GM12878 (cell line): Measurements from ENCODE around the gene ATG5. TPM values are rescaled to one million over a fixed set of nuclear protein-coding genes. Genes with fewer than 3 reads are reported as not detected.

Experiments
- ATAC-seq: fragments of 200-7000 bp; cut with Tn5 transposase; 3 replicates; pipeline ENCODE4 v1.9.1; 2020; ENCODE audit warnings: mild to moderate bottlenecking, moderate library complexity
- BruUV-seq: library from RNA; stranded (reverse); fragments of 400-500 nt; replicated peaks from 2 replicates; lab custom pipeline; 2021; lab: Mats Ljungman, UMichigan
- CTCF ChIA-PET: fragments of 300-600 bp; sonication (Branson Sonifier 250); formaldehyde crosslinking; extraction: SDS; loops from one replicate; lab custom pipeline; 2021; ENCODE audit warnings: inconsistent platforms; lab: Yijun Ruan, JAX
- POLR2A ChIA-PET: fragments of 350-600 bp; formaldehyde crosslinking; extraction: SDS; loops from one replicate; lab custom pipeline; 2021; ENCODE audit warnings: inconsistent platforms; lab: Charles Lee
- RAD21 ChIA-PET: fragments of 300-600 bp; sonication (Branson Sonifier 250); formaldehyde crosslinking; loops from one replicate; lab custom pipeline; 2023; ENCODE audit warnings: antibody characterized with exemption; ENCODE audit not compliant: unreplicated experiment; lab: Charles Lee
- SMC1A ChIA-PET: fragments of 300-600 bp; sonication (Branson Sonifier 250); formaldehyde crosslinking; loops from one replicate; lab custom pipeline; 2023; ENCODE audit not compliant: unreplicated experiment, uncharacterized antibody; lab: Charles Lee
- DNase-seq: peaks from one replicate; pipeline ENCODE4 v3.0.0-alpha.2; 2011; ENCODE audit warnings: low read depth, low spot score
- FAIRE-seq: peaks from 3 replicates; lab custom pipeline; 2011; peaks lifted over from hg19 to GRCh38; lab: Jason Lieb, UNC
- H2AFZ ChIP-seq: 2 replicates; pipeline ENCODE4 v1.6.0; 2011; ENCODE audit warnings: low read depth, low read length, control low read depth; ENCODE audit not compliant: control insufficient read depth
- H3K27ac ChIP-seq: 2 replicates; pipeline ENCODE4 v1.5.1; 2011; ENCODE audit warnings: control low read depth; ENCODE audit not compliant: control insufficient read depth, insufficient read depth
- H3K27me3 ChIP-seq, 2 experiments: replicated peaks in 1 of 2; 2 replicates each; pipeline versions ENCODE4 v1.6.0 to v1.6.1; 2011; ENCODE audit warnings: low read length in 1 of 2; ENCODE audit not compliant: control insufficient read depth in 2 of 2, insufficient read depth in 2 of 2
- H3K36me3 ChIP-seq, 2 experiments: 2 replicates each; pipeline ENCODE4 v1.5.1; 2011; ENCODE audit warnings: low read length in 1 of 2; ENCODE audit not compliant: control insufficient read depth in 2 of 2, insufficient read depth in 2 of 2
- H3K4me1 ChIP-seq: 2 replicates; pipeline ENCODE4 v1.6.1; 2011; ENCODE audit warnings: mild to moderate bottlenecking, low read length, moderate library complexity, mixed read lengths; ENCODE audit not compliant: control insufficient read depth, insufficient read depth
- H3K4me2 ChIP-seq: 2 replicates; pipeline ENCODE4 v1.6.0; 2011; ENCODE audit warnings: control low read depth; ENCODE audit not compliant: control insufficient read depth, insufficient read depth
- H3K4me3 ChIP-seq: fragments of 200-600 bp; sonication (generic); 2 replicates; pipeline ENCODE4 v1.5.1; 2016
- H3K79me2 ChIP-seq: 2 replicates; pipeline ENCODE4 v1.6.0; 2011; ENCODE audit warnings: low read length; ENCODE audit not compliant: control insufficient read depth, insufficient read depth
- H3K9ac ChIP-seq: 2 replicates; pipeline ENCODE4 v1.8.0; 2011; ENCODE audit warnings: low read length, control low read depth, mixed read lengths; ENCODE audit not compliant: control insufficient read depth, insufficient read depth
- H3K9me3 ChIP-seq: replicated peaks from 3 replicates; pipeline ENCODE4 v1.5.1; 2011; ENCODE audit warnings: mild to moderate bottlenecking, low read length; ENCODE audit not compliant: control insufficient read depth, insufficient read depth
- H4K20me1 ChIP-seq: 2 replicates; pipeline ENCODE4 v1.6.0; 2011; ENCODE audit not compliant: control insufficient read depth, insufficient read depth
- BRCA1 ChIP-seq: IDR thresholded peaks from 2 replicates; pipeline ENCODE4 v1.6.1; 2011; ENCODE audit warnings: low read depth, low read length, improper control_type of control experiment
- CHD2 ChIP-seq: IDR thresholded peaks from 2 replicates; pipeline ENCODE4 v1.6.1; 2011; ENCODE audit warnings: low read depth, low read length, improper control_type of control experiment, borderline replicate concordance
- EGR1 ChIP-seq, 2 experiments: IDR thresholded peaks; 1 replicate in 1 of 2; 2 replicates in 1 of 2; pipeline ENCODE4 v1.6.1; 2011 to 2012; ENCODE audit warnings: low read depth in 2 of 2, low read length in 2 of 2, borderline replicate concordance in 1 of 2, mild to moderate bottlenecking in 1 of 2, moderate library complexity in 1 of 2
- FOS ChIP-seq: IDR thresholded peaks from 3 replicates; pipeline ENCODE4 v1.6.1; 2011; ENCODE audit warnings: borderline replicate concordance; ENCODE audit not compliant: insufficient read length; ENCODE audit errors: extremely low read depth
- IKZF2 ChIP-seq, 2 experiments: fragments of 450-650 bp; IDR thresholded peaks; 2 replicates each; pipeline ENCODE4 v1.6.1; 2017; ENCODE audit warnings: mild to moderate bottlenecking in 2 of 2, moderate library complexity in 2 of 2
- NFYA ChIP-seq: IDR thresholded peaks from 2 replicates; pipeline ENCODE4 v1.6.1; 2011; ENCODE audit warnings: low read depth, mild to moderate bottlenecking, low read length, improper control_type of control experiment, borderline replicate concordance
- NR2F1 ChIP-seq: fragments of 450-650 bp; conservative IDR thresholded peaks from 2 replicates; pipeline ENCODE4 v1.6.1; 2017; ENCODE audit warnings: mild to moderate bottlenecking
- PKNOX1 ChIP-seq: fragments of 450-650 bp; IDR thresholded peaks from 2 replicates; pipeline ENCODE4 v1.6.1; 2016; ENCODE audit warnings: mild to moderate bottlenecking
- PML ChIP-seq: IDR thresholded peaks from 2 replicates; pipeline ENCODE4 v1.6.1; 2012; ENCODE audit warnings: low read length, inconsistent platforms
- POLR2AphosphoS2 ChIP-seq: IDR thresholded peaks from 2 replicates; pipeline ENCODE4 v1.6.1; 2011; ENCODE audit warnings: low read depth, mild to moderate bottlenecking, low read length, improper control_type of control experiment, moderate library complexity
- RAD21 ChIP-seq: IDR thresholded peaks from 2 replicates; pipeline ENCODE4 v1.6.1; 2011; ENCODE audit warnings: mild to moderate bottlenecking, low read depth, low read length, moderate library complexity; ENCODE audit not compliant: insufficient read depth
- SIX5 ChIP-seq: IDR thresholded peaks from 2 replicates; pipeline ENCODE4 v1.6.1; 2011; ENCODE audit warnings: mild to moderate bottlenecking, low read depth, low read length, moderate library complexity; ENCODE audit not compliant: severe bottlenecking
- USF2 ChIP-seq: IDR thresholded peaks from 2 replicates; pipeline ENCODE4 v1.6.1; 2011; ENCODE audit warnings: low read depth, low read length, improper control_type of control experiment, borderline replicate concordance
- WRNIP1 ChIP-seq: IDR thresholded peaks from 2 replicates; pipeline ENCODE4 v1.6.1; 2011; ENCODE audit warnings: low read depth, low read length, improper control_type of control experiment, borderline replicate concordance
- ZBED1 ChIP-seq: IDR thresholded peaks from 2 replicates; pipeline ENCODE4 v1.6.1; 2016; ENCODE audit warnings: borderline replicate concordance
- WGBS: methylation state at CpG from one replicate; pipeline ENCODE4 v1.1.6; 2016; ENCODE audit warnings: low lambda C conversion rate; ENCODE audit not compliant: insufficient replicate concordance, insufficient coverage; ENCODE audit errors: missing lambda C conversion rate; 5-methylcytosine and 5-hydroxymethylcytosine counted together
- in situ Hi-C: fragments of 300-500 bp; cut with MboI; formaldehyde crosslinking; loops from 9 replicates; pipeline ENCODE4 v1.14.3; 2018; ENCODE audit warnings: mixed read lengths
- intact Hi-C: fragments of 100-400 bp; cut with micrococcal nuclease; formaldehyde crosslinking; loops from one replicate; pipeline ENCODE4 v1.14.2; 2022; ENCODE audit not compliant: unreplicated experiment
- polyA plus RNA-seq, 11 experiments: library from polyadenylated mRNA; depleted of rRNA in 4 of 11; unstranded in 6 of 11; stranded (reverse) in 5 of 11; fragments of >200 nt; fragmentation: Nextera tagmentation in 4 of 11; fragmentation: Illumina TruSeq in 1 of 11; extraction: Ambion mirVana in 4 of 11; extraction: Trizol in 1 of 11; gene quantifications; 1 replicate in 1 of 11; 2 replicates in 10 of 11; pipeline versions ENCODE4 v1.2.1 to v1.2.3, GENCODE V29; 2011 to 2016; ENCODE audit warnings: inconsistent platforms in 2 of 11, missing spikeins in 2 of 11, low read depth in 1 of 11
- total RNA-seq, 4 experiments: library from RNA; depleted of rRNA in 3 of 4; stranded (reverse); fragments of >200 nt in 3 of 4; fragmentation: Illumina TruSeq in 1 of 4; extraction: Trizol in 1 of 4; gene quantifications; 2 replicates each; pipeline versions ENCODE4 v1.2.1 to v1.2.3, GENCODE V29; 2013 to 2021
- TF ChIP-seq, protein P1 (sequence below): fragments of 450-650 bp; IDR thresholded peaks from 2 replicates; pipeline ENCODE4 v1.6.1; 2018; ENCODE audit warnings: borderline replicate concordance, mild to moderate bottlenecking; ENCODE audit not compliant: partially characterized antibody
- TF ChIP-seq, protein P2 (sequence below): fragments of 450-650 bp; IDR thresholded peaks from 2 replicates; pipeline ENCODE4 v1.6.1; 2018; ENCODE audit warnings: mild to moderate bottlenecking, low read depth, moderate library complexity; ENCODE audit not compliant: partially characterized antibody

The ATG5 gene
- total and polyA plus RNA-seq, 10 of the 15 experiments (the other 5 are each of a cell fraction or from before 2014, with no cell fraction given): 12.9 to 51.8 (median 23.9) TPM

DNA sequence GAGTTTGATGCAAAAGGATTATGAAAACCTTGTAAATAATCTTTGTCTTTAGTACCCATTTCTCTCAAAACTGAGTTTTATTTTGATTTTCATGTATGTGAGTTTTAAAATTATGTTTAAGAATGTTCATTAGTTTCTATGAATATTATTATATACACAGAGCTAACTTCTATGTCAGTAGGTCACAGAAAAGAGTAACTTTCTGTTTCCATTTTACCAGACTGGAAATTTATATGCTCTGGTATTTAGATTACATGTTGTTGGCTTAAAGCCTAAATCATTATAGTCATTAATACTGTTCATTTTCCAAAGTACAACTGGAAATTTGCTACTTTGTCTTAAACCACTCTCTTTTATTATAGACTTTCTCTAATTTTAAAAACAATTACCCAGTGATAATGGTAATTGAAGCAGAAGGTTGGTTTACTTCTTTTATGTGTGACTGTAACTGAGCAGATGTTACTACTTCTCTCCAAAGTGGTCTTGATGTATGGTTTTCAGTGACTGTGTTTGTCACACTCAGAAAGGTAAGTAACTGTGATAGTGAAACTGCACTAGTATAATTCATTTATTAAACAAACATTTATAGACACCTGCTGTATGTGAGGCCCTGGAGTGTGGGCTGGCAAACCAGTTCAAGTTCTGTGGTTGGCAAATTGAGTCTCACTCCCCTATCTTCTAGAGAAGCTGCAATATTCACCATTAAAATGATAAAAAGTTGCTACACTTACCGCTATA lies 48.1 kb upstream of the ATG5 start:
- WGBS: 85% methylated on average over 1 of the region's 1 CpG
- Histone ChIP-seq H4K20me1 (no peaks in the 10 kb centered on the region), H3K4me2 (no peak overlapping the region), H3K36me3 (no peaks in the 10 kb centered on the region), H3K27ac (no peak overlapping the region), H3K9me3 (no peaks in the 10 kb centered on the region), H3K79me2 (no peaks in the 10 kb centered on the region), H3K27me3 (peaks cover 0 to 4% of the 10 kb centered on the region in 2 experiments; a peak in 1 of 4 replicates), H3K4me3 (no peak overlapping the region), H3K4me1 (no peaks in the 10 kb centered on the region), H2AFZ (no peak overlapping the region), H3K9ac (no peak overlapping the region)
- in situ Hi-C loops: no loop called here
- SMC1A ChIA-PET: no interaction called here
- DNase-seq: no peak
- RAD21 ChIA-PET: no interaction called here
- ATAC-seq: no peak
- POLR2A ChIA-PET: no interaction called here
- CTCF ChIA-PET: no interaction called here
- FAIRE-seq: no peak
- intact Hi-C loops: no loop called here
- no TSS peak for BruUV-seq
- TF ChIP-seq NFYA: no peak
- TF ChIP-seq FOS: no peak
- TF ChIP-seq BRCA1: no peak
- no peak for TF ChIP-seq WRNIP1
- no peak for TF ChIP-seq PKNOX1
- no peak for TF ChIP-seq CHD2
- no peak for TF ChIP-seq EGR1 (IDR thresholded peaks at IDR 0.05; ENCODE audit: borderline replicate concordance in 1 of 2, low read depth in 2 of 2, low read length in 2 of 2)
- TF ChIP-seq IKZF2 (IDR thresholded peaks at IDR 0.05): no peak
- TF ChIP-seq PML: no peak
- TF ChIP-seq, protein P1, sequence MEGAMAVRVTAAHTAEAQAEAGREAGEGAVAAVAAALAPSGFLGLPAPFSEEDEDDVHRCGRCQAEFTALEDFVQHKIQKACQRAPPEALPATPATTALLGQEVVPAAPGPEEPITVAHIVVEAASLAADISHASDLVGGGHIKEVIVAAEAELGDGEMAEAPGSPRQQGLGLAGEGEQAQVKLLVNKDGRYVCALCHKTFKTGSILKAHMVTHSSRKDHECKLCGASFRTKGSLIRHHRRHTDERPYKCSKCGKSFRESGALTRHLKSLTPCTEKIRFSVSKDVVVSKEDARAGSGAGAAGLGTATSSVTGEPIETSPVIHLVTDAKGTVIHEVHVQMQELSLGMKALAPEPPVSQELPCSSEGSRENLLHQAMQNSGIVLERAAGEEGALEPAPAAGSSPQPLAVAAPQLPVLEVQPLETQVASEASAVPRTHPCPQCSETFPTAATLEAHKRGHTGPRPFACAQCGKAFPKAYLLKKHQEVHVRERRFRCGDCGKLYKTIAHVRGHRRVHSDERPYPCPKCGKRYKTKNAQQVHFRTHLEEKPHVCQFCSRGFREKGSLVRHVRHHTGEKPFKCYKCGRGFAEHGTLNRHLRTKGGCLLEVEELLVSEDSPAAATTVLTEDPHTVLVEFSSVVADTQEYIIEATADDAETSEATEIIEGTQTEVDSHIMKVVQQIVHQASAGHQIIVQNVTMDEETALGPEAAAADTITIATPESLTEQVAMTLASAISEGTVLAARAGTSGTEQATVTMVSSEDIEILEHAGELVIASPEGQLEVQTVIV: no peak
- no peak for TF ChIP-seq NR2F1
- TF ChIP-seq RAD21: no peak
- TF ChIP-seq POLR2AphosphoS2: no peak
- TF ChIP-seq USF2: no peak
- TF ChIP-seq, protein P2, sequence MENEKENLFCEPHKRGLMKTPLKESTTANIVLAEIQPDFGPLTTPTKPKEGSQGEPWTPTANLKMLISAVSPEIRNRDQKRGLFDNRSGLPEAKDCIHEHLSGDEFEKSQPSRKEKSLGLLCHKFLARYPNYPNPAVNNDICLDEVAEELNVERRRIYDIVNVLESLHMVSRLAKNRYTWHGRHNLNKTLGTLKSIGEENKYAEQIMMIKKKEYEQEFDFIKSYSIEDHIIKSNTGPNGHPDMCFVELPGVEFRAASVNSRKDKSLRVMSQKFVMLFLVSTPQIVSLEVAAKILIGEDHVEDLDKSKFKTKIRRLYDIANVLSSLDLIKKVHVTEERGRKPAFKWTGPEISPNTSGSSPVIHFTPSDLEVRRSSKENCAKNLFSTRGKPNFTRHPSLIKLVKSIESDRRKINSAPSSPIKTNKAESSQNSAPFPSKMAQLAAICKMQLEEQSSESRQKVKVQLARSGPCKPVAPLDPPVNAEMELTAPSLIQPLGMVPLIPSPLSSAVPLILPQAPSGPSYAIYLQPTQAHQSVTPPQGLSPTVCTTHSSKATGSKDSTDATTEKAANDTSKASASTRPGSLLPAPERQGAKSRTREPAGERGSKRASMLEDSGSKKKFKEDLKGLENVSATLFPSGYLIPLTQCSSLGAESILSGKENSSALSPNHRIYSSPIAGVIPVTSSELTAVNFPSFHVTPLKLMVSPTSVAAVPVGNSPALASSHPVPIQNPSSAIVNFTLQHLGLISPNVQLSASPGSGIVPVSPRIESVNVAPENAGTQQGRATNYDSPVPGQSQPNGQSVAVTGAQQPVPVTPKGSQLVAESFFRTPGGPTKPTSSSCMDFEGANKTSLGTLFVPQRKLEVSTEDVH: no peak
- TF ChIP-seq SIX5: no peak
- no peak for TF ChIP-seq ZBED1
